GM12872 (cell line): ENCODE results near the gene GPRIN3.

Experiments used
- CTCF ChIP-seq: IDR thresholded peaks from 3 replicates; pipeline ENCODE4 v1.5.1; 2011; ENCODE audit warnings: low read depth, mild to moderate bottlenecking, low read length, moderate library complexity; ENCODE audit not compliant: insufficient read depth

The GPRIN3 gene

GRCh38 chr4:89307446-89308160 is at the start of gene GPRIN3:
TSS of gene GPRIN3 (minus strand) at chr4:89307800. CDS start at chr4:89250110, 57,690 bp downstream.
- TF ChIP-seq CTCF = no peak

- no peak for TF ChIP-seq CTCF
Measured at GRCh38 chr4:89357340-89357739, 49.7 kb upstream of the GPRIN3 start.

- no peak for TF ChIP-seq CTCF
Measured at GRCh38 chr4:89356086-89356485, 48.5 kb upstream of the GPRIN3 start.

GRCh38 chr4:89353514-89353913 is 45.9 kb upstream of the GPRIN3 start:
- TF ChIP-seq CTCF = no peak

GRCh38 chr4:89352541-89352940 is 44.9 kb upstream of the GPRIN3 start:
- TF ChIP-seq CTCF = no peak

- TF ChIP-seq CTCF = no peak
Measured at GRCh38 chr4:89351201-89351600, 43.6 kb upstream of the GPRIN3 start.

- no peak for TF ChIP-seq CTCF
Measured at GRCh38 chr4:89347363-89348025, 39.9 kb upstream of the GPRIN3 start.
